GM23248 (cell line): ENCODE measurements around the gene CHRNA10.

Experiments used
- EZH2 ChIP-seq: fragments of 200-600 bp; sonication (generic); IDR thresholded peaks from 2 replicates; pipeline ENCODE4 v1.6.1; 2018; ENCODE audit warnings: antibody characterized with exemption, mild to moderate bottlenecking; ENCODE audit not compliant: insufficient read depth, poor library complexity, severe bottlenecking
- EZH2phosphoT487 ChIP-seq: fragments of 200-600 bp; sonication (generic); IDR thresholded peaks from 2 replicates; pipeline ENCODE4 v1.6.1; 2018; ENCODE audit warnings: antibody characterized with exemption, moderate library complexity, mild to moderate bottlenecking, low read depth; ENCODE audit not compliant: insufficient read depth

- TF ChIP-seq EZH2phosphoT487 (no peak), EZH2 (no peak)
Measured at GRCh38 chr11:3660960-3661359, 10.2 kb downstream of the CHRNA10 start.
